GM21825 (cell line): ENCODE data around the gene SLC30A2.

Experiments
- ATAC-seq: cut with Tn5 transposase; IDR thresholded peaks from one replicate; pipeline ENCODE4 v1.9.1; 2021; ENCODE audit warnings: mild to moderate bottlenecking, moderate library complexity; ENCODE audit not compliant: unreplicated experiment

SLC30A2 gene

GRCh38 chr1:26041978-26042377 lies 3.9 kb downstream of the SLC30A2 start:
- ATAC-seq = no peak

GRCh38 chr1:26041401-26041800 lies 4.5 kb downstream of the SLC30A2 start:
- ATAC-seq = no peak

- no peak for ATAC-seq
Measured at GRCh38 chr1:26038904-26039303, 7.0 kb downstream of the SLC30A2 start.

- no peak for ATAC-seq
Measured at GRCh38 chr1:26038477-26038876, 7.4 kb downstream of the SLC30A2 start.

GRCh38 chr1:26037904-26038303 lies 8.0 kb downstream of the SLC30A2 start:
- no peak for ATAC-seq

GRCh38 chr1:26036756-26037281 lies 9.1 kb downstream of the SLC30A2 start:
- ATAC-seq = no peak

- ATAC-seq = peak; percentile 54
Measured at GRCh38 chr1:26035959-26036755, 9.8 kb downstream of the SLC30A2 start.

- peak; percentile 84 for ATAC-seq
Measured at GRCh38 chr1:26035203-26035958, 10.5 kb downstream of the SLC30A2 start.

- no peak for ATAC-seq
Measured at GRCh38 chr1:26034504-26035202, 11.3 kb downstream of the SLC30A2 start.

- ATAC-seq = no peak
Measured at GRCh38 chr1:26032656-26033357, 13.1 kb downstream of the SLC30A2 start.

GRCh38 chr1:26031611-26032220 lies 14.2 kb downstream of the SLC30A2 start:
- ATAC-seq = no peak

- ATAC-seq = no peak
Measured at GRCh38 chr1:26031196-26031595, 14.7 kb downstream of the SLC30A2 start.

- ATAC-seq = no peak
Measured at GRCh38 chr1:26029864-26030481, 15.9 kb downstream of the SLC30A2 start.

GRCh38 chr1:26029054-26029863 lies 16.7 kb downstream of the SLC30A2 start:
- ATAC-seq = no peak

GRCh38 chr1:26028490-26028980 lies 17.4 kb downstream of the SLC30A2 start:
- ATAC-seq = no peak

GRCh38 chr1:26027716-26028489 lies 18.0 kb downstream of the SLC30A2 start:
- no peak for ATAC-seq

- no peak for ATAC-seq
Measured at GRCh38 chr1:26025517-26025916, 20.4 kb downstream of the SLC30A2 start.

GRCh38 chr1:26025060-26025459 lies 20.9 kb downstream of the SLC30A2 start:
- ATAC-seq = no peak
